ENCODE measurements around the gene OSCAR.

OSCAR gene

DNA sequence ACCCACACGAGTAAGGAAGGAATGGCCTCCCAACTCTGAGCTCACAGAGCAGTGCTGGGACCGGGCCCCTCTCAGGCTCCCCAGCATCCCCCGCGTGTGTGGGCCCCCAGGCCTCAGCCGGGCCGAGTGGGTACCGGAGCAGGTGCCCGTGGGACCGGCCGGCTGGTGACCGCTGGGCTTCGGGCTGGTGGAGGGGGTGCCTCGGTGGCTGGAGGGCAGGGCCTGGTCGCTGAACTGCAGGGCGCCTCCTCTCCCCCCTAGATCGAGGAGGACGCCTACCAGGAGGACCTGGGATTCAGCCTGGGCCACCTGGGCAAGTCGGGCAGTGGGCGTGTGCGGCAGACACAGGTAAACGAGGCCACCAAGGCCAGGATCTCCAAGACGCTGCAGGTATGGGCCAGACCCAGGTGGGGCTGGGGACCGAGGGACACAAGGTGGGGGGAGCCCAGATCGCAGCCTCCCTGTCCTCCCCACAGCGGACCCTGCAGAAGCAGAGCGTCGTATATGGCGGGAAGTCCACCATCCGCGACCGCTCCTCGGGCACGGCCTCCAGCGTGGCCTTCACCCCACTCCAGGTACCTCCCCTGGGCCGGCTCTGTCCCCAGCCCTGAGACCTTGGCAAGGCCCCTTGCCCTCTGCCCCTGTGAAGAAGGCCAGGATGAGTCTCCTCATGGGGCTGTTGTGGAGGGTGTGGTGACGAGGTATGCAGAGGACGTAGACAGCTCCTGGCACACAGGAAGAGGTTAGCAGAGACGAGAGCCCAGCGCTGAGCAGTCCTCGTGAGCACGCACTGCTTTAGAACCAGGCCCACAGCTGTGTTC lies 28.4 kb upstream of the OSCAR start:
- H3K9me3 ChIP-seq: no peaks in the 10 kb centered on the region
- no peak for DNase-seq
- TF ChIP-seq CTCF (IDR thresholded peaks at IDR 0.05): no peak
- H3K36me3 ChIP-seq: peaks cover 55 to 92% (median 74%) of the 10 kb centered on the region in 3 donors
- intact Hi-C loops (cut with DNase I; ENCODE audit: low total_unique reads): no loop called here
- H3K4me1 ChIP-seq: no peaks in the 10 kb centered on the region
- no peaks in the 10 kb centered on the region for H3K27me3 ChIP-seq
- H3K27ac ChIP-seq: no peak overlapping the region
- no peak overlapping the region for H3K4me3 ChIP-seq

DNA sequence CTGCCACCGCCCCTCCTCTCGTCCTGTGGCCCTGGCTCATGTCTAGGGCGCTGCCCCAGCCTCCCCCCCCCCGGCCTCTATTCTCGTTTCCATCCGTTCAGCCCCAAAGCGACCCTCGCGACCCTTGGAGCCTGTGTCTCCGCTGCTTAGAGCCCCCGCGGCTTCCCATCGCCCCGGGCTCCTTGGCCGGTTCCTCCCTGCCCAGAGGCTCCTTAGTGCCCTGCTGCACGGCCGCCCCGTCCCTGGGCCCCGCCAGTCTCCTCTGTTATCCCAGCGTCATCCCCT lies 27.8 kb upstream of the OSCAR start:
- no peak for DNase-seq
- Histone ChIP-seq H3K4me1 (no peaks in the 10 kb centered on the region), H3K4me3 (no peak overlapping the region), H3K27ac (no peak overlapping the region), H3K9me3 (no peaks in the 10 kb centered on the region), H3K36me3 (peaks cover 61 to 98% (median 80%) of the 10 kb centered on the region in 3 donors), H3K27me3 (no peaks in the 10 kb centered on the region)
- intact Hi-C loops (cut with DNase I; ENCODE audit: low total_unique reads): no loop called here
- no peak for TF ChIP-seq CTCF (IDR thresholded peaks at IDR 0.05)

- H3K27ac ChIP-seq: no peak overlapping the region
- no peaks in the 10 kb centered on the region for H3K4me1 ChIP-seq
- no peak for TF ChIP-seq CTCF (IDR thresholded peaks at IDR 0.05)
- H3K36me3 ChIP-seq: peaks cover 66 to 98% (median 81%) of the 10 kb centered on the region in 3 donors
- no peaks in the 10 kb centered on the region for H3K9me3 ChIP-seq
- no peak for DNase-seq
- intact Hi-C loops (cut with DNase I; ENCODE audit: low total_unique reads): no loop called here
- no peak overlapping the region for H3K4me3 ChIP-seq
- H3K27me3 ChIP-seq: no peaks in the 10 kb centered on the region
Observed at GRCh38 chr19:54127688-54128440, 27.3 kb upstream of the OSCAR start.

- Histone ChIP-seq H3K27ac (no peak overlapping the region), H3K4me3 (no peak overlapping the region), H3K4me1 (no peaks in the 10 kb centered on the region), H3K9me3 (no peaks in the 10 kb centered on the region), H3K36me3 (peaks cover 82 to 98% (median 94%) of the 10 kb centered on the region in 3 donors), H3K27me3 (no peaks in the 10 kb centered on the region)
- no peak for DNase-seq
- TF ChIP-seq CTCF (IDR thresholded peaks at IDR 0.05): no peak
- intact Hi-C loops (cut with DNase I; ENCODE audit: low total_unique reads): no loop called here
Observed at GRCh38 chr19:54125713-54126112, 25.1 kb upstream of the OSCAR start.

DNA sequence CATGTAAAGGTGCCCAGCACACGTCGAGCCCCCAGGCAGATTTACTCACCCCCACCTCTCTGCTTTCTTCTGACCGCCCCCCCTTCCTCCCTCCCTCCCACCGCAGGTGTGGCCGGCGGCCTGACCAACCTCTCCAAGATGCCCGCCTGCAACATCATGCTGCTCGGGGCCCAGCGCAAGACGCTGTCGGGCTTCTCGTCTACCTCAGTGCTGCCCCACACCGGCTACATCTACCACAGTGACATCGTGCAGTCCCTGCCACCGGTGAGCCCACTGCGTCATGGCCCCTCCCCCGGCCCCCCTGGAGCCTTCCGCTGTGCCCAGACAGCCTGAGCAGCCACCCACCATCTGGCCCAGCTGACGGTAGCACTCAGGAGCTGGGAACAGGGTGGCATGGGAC lies 23.8 kb upstream of the OSCAR start:
- no peaks in the 10 kb centered on the region for H3K9me3 ChIP-seq
- peaks cover 90 to 99% (median 96%) of the 10 kb centered on the region in 3 donors for H3K36me3 ChIP-seq
- no peaks in the 10 kb centered on the region for H3K27me3 ChIP-seq
- H3K27ac ChIP-seq: no peak overlapping the region
- intact Hi-C loops (cut with DNase I; ENCODE audit: low total_unique reads): no loop called here
- TF ChIP-seq CTCF (IDR thresholded peaks at IDR 0.05): no peak
- no peaks in the 10 kb centered on the region for H3K4me1 ChIP-seq
- no peak for DNase-seq
- H3K4me3 ChIP-seq: no peak overlapping the region

All from tibial artery (tissue), 4 donors.